ENCODE measurements around the gene DLX3. TPM values are rescaled to one million over a fixed set of nuclear protein-coding genes. Genes with fewer than 3 reads are reported as not detected.

DLX3 gene
- total and polyA plus RNA-seq, 12 donors: 0.03 to 0.23 (median 0.11) TPM; not detected in 9

DNA sequence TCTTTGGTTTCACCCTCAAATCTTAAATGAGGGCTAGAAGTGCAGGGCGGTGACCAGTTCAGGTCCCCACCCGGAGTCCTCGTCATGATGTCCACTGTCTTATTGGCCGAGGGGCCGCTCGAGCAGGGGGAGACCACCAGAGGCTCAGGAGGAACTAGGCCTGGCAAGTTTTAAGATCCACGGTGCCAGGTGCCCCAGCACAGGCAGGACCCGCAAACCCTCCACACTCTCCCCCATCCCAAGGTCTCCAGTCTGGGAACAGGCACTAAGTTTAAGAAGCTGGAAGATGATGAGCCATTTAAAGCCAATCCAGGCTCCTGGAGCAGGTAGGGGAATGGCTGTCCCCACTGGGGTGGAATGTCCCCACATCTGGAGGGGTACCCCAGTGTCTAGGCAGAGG is 4.1 kb downstream of the DLX3 start:
- no peaks in the 10 kb centered on the region for H3K36me3 ChIP-seq
- ATAC-seq: no peak
- no peak overlapping the region for H3K27ac ChIP-seq
- no peak for TF ChIP-seq CTCF (IDR thresholded peaks at IDR 0.05)
- H3K4me3 ChIP-seq: no peak overlapping the region
- H3K4me1 ChIP-seq: peaks cover 3 to 30% (median 19%) of the 10 kb centered on the region in 9 donors
- WGBS, 2 donors: 81 to 82% methylated on average over 8 of the region's 8 CpGs
- H3K27me3 ChIP-seq: peaks cover 16 to 98% (median 94%) of the 10 kb centered on the region in 7 donors
- intact Hi-C loops (cut with DNase I): loop anchor here in 6 of 10 donors (5.0 to 10.0 kb wide), 3 partner anchors 39 to 286 kb away; partner anchors contain the start of gene SLC35B1 (in 5 of the 6)
- no peaks in the 10 kb centered on the region for H3K9me3 ChIP-seq
- no peak for DNase-seq

DNA sequence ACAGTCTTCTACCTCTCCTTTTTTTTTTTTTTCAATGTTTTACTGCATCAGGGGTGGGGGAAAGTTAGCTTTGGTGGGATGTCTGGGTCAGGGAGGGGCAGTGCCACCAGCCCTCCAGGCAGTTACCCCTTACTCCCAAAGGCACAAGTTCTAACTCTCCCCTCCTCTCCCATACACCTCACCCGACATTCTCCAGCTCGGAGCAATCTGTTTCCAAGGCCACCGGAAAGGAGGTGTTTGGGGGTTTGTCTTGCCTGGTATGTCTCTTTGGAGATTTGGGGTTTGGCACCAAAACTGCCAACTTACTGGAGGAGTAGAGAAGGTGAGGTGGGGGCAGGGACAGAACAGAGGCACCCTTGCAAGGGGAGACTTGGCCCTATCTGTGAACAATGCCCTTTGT is 4.7 kb downstream of the DLX3 start:
- H3K4me1 ChIP-seq: peaks cover 3 to 27% (median 19%) of the 10 kb centered on the region in 9 donors
- H3K27me3 ChIP-seq: peaks cover 14 to 98% (median 92%) of the 10 kb centered on the region in 7 donors
- intact Hi-C loops (cut with DNase I): loop anchor here in 6 of 10 donors (5.0 to 10.0 kb wide), 3 partner anchors 38 to 286 kb away; partner anchors contain the start of gene SLC35B1 (in 5 of the 6)
- DNase-seq (no peak), ATAC-seq (no peak)
- no peak overlapping the region for H3K4me3 ChIP-seq
- H3K36me3 ChIP-seq: no peaks in the 10 kb centered on the region
- H3K9me3 ChIP-seq: no peaks in the 10 kb centered on the region
- no peak overlapping the region for H3K27ac ChIP-seq
- no peak for TF ChIP-seq CTCF (IDR thresholded peaks at IDR 0.05)
- 48 to 50% methylated on average over 3 of the region's 3 CpGs for WGBS, 2 donors

DNA sequence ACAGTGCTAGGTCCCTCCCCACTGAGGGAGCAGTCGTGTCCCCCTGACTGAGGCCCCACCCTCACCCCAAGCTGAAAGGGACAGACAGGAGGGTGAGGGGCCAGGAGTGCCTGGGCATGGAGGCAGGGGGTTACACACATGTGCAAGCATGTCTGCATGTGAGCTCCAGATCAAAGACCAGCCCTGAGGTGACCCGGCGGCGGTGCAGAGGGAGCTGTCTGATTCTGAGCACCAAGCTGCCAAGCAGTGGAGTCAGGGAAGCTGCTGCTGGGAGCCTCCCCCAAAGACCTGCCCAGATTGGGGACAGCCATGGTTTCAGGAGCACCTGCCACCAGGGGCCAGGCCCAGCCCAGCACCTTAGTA is 5.5 kb downstream of the DLX3 start:
- Histone ChIP-seq H3K36me3 (no peaks in the 10 kb centered on the region), H3K27me3 (peaks cover 9 to 98% (median 88%) of the 10 kb centered on the region in 7 donors), H3K9me3 (no peaks in the 10 kb centered on the region), H3K4me1 (peaks cover 0 to 21% (median 13%) of the 10 kb centered on the region in 9 donors), H3K4me3 (no peak overlapping the region), H3K27ac (no peak overlapping the region)
- ATAC-seq: no peak
- DNase-seq: no peak
- intact Hi-C loops (cut with DNase I): loop anchor here in 3 of 10 donors (5.0 to 10.0 kb wide), 3 partner anchors 65 to 112 kb away; no protein-coding TSS in a partner anchor
- 81% methylated on average over 4 of the region's 4 CpGs for WGBS, 2 donors
- no peak for TF ChIP-seq CTCF (IDR thresholded peaks at IDR 0.05)

DNA sequence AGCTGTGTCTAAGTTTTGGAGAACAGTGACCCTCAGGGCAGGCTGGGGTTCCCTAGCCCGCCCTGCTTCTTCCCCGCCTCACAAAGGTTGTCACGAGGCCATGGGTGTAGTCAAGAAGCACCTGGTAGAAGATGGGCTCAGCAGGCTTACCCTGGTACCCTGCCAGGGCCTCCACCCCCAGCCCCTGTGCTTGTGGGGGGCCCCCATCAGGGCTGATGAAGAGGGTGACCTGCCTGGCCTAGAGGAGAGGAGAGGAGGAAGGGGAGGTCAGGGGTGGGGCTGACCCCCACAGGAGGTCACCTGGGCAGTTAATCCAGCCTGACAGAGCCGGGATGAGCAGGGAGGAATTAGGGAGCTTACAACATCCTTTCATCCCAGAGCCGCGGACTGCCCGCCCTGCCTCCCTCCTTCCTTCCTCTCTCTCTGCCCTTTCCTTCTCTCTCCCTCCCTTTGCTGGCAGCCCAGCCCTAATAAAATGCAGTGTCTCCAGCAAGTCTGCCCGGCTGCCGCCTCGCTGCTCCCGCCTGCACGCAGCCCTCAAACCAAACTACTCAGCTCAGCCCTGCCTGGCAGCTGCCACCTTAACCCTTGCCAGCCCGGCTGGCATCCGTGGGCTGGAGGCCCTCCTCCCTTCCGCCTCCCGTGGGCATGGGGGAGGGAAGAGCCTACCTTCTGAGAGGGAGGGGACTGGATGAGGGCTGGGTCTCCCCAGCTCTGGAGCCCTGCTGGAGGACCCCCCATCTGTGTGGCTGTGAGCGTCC is 7.2 kb downstream of the DLX3 start:
- H3K36me3 ChIP-seq: no peaks in the 10 kb centered on the region
- H3K27ac ChIP-seq: no peak overlapping the region
- 16 to 20% methylated on average over 17 of the region's 17 CpGs for WGBS, 2 donors
- no peak for ATAC-seq
- no peak for DNase-seq
- intact Hi-C loops (cut with DNase I): loop anchor here in 3 of 10 donors (5.0 to 10.0 kb wide), 3 partner anchors 63 to 111 kb away; no protein-coding TSS in a partner anchor
- H3K9me3 ChIP-seq: no peaks in the 10 kb centered on the region
- no peak for TF ChIP-seq CTCF (IDR thresholded peaks at IDR 0.05)
- no peak overlapping the region for H3K4me3 ChIP-seq
- peaks cover 0 to 97% (median 88%) of the 10 kb centered on the region in 7 donors for H3K27me3 ChIP-seq
- peaks cover 0 to 6% (median 0%) of the 10 kb centered on the region in 9 donors for H3K4me1 ChIP-seq

Measured in heart right ventricle (tissue), 16 donors.